HG02981 (cell line): Measurements from ENCODE around the gene ATG101.

Experiments
- ATAC-seq: cut with Tn5 transposase; IDR thresholded peaks from one replicate; pipeline ENCODE4 v1.9.1; 2021; ENCODE audit warnings: mild to moderate bottlenecking, moderate library complexity; ENCODE audit not compliant: unreplicated experiment

The ATG101 gene, protein sequence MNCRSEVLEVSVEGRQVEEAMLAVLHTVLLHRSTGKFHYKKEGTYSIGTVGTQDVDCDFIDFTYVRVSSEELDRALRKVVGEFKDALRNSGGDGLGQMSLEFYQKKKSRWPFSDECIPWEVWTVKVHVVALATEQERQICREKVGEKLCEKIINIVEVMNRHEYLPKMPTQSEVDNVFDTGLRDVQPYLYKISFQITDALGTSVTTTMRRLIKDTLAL

DNA sequence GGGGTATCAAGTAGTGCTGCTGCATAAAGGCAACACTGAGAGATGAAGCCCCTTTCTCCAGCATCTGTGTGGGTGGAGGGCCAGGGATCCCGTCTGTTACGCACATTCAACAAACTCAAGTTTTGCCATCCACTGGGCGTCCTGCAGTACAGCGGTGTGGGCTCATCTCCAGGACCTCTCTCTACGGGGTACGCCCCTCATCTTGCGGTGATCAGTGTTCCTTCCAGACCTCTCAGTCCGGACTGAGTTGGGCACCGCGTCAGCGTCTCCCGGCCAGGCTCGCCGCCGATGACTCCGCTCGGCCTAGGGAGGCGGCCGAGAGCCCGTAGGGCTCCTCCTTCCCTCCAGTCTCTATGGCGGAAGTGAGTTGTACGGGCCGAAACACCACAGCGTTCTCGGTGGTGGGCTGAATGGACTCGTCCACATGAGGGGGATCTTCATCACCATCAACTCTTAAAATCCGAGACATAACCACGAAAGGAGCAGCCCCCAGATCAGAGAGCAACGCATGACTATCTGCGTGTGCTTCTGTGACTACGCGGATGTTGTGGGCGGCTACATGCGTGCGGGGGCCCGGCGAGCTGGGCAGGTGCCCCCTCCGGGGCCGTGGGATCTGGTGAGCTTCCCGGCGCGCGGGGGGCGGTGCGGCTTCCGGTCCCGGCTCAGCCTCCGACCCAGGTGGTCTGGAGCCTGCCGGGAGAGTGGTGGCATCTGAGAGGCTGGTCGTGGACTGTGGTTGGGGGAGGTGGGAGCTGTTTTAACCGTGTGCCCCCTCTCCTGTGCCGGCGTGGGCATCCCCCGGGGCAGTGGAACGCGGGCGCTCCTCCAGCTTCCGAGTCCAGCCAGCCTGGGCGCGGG is at the start of gene ATG101:
TSS of gene ATG101 (plus strand) at position 652 of the 858 bp plus-strand sequence. CDS start 3,673 bp downstream, outside the sequence.
- peak; percentile 94 for ATAC-seq

DNA sequence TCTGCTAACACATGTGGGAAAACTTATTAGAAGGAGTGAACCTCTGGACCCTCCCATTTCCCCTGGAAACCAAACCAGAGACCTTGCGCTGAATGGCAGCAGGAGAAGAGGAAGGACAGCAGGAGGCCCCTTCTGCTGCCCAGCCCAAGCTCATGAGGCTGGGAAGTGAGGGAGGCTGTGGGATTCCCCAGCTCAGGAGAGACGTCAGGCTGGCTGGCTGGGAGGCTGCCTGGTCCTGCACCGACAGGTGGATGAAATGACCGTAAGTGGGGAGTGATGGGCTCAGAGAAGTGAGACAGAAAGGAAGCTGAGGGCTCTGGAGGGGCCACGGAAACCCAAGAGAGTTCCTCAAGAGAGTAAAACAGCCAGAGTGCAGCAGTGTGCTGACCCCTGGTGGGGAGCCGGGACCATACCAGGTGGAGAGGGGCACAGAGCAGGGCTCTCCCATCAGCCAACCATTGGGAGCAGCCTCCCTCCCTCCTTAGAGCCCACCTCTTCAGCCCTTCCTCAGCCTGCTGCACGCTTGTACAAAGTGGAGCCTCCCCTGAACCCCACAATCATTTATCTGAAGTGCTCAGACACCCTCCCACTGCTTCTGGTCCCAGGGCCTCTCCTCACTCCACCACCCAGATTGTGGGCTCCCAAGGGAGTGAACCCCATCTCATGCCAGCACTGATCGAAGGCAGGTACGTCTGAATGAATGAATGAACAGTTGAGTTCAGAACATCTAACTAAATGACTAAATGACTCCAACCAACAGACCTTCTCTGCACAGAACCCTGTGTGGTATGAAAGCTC is 49.0 kb upstream of the ATG101 start:
- ATAC-seq: peak; percentile 46

DNA sequence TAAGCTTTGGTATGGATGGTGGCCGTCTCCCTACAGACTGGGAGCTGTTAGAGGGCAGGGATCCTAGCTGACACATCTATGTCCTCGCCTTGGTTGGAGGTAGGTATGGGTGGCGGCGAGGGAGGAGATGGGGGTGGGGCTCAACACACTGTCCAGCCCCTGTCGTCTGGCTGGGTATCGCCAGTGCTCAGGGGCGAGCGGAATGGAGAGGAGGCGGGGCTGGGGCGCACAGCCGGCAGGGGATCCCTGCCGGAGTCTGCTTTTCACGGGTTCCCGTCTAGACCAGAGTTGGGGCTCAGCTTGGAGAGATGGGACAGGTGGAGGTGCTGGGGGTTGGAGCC is 47.0 kb upstream of the ATG101 start:
- ATAC-seq: no peak

DNA sequence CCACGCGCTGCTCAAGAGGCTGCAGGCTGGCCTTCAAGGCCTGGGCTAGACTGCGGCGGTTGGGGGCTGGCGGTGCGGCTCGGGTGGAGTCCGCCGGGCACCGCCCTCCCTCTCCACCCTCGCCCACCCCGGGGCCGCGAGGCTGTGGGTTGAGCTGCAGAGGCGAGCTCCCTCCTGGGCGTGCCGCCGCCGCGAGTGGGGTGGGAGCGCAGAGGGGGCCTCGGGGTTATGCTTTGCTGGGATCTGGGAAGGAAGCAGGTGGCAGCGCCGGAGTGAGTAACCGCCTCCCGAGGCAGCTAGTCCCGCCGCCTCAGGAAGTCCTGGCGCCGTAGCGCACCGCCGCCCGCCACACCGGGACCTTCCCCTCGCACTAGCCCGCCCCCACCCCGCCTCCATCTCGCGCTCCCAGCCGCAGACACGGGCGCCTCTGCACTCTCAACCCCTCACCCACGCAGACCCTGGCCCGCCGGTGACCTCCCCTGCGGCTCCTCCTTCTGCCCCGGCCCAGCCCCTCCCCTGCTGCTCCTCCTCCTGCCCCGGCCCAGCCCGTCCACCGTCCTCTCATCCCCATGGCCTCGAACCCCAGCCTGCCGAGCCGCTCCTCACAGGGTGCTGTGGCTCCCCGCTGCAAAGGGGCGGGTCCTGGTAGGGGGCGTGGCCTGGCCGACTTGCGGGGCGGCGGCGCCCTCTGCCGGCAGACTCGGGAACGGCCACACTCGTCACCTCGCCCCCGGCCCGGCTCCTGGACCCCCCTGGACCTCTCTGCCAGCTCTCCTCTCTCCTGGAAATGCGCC is 46.4 kb upstream of the ATG101 start:
- ATAC-seq: peak; percentile 39

DNA sequence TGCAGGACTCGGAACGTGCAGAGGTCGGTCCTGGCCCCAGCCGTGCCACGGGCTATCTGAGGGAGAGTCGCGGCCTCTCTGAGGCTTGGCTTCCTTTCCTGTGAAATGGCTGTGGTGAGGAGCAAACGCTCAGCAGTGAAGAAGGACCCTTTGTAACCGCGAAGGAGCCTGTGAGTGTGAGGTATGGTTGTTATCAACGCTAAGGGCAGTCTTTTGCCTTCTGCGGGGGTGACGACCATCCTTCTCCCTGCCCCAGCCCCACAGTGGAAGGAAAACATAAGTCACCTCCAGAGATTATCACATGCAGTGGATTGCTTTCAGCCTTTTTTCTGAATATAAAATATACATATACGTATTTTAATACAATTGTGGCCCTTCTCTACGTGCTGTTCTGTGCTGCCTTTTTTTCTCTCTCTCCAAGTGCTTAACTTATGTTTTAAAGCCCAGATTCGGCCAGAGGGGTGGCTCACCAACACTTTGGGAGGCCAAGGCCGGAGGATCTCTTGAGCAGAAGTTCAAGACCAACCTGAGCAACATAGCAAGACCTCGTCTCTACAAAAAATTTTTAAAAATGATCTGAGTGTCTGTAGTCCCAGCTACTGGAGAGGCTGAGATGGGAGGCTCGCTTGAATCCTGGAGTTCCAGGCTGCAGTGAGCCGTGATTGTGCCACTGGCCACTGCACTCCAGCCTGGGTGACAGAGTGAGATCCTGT is 45.6 kb upstream of the ATG101 start:
- ATAC-seq: peak; percentile 2

DNA sequence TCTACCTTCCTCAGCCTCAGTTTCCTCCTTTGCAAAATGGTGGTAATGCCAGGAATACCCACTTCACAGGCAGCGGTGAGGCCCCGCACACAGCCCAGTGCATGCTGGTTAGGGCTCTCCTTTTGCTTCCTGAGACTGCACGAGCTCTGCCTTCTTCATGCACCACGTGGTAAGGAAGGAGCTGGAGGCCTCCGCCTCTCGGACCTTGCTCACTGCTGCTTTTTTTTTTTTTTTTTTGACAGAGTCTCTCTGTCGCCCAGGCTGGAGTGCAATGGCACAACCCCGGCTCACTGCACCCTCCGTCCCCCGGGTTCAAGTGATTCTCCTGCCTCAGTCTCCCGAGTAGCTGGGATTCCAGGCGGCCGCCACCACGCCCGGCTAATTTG is 44.9 kb upstream of the ATG101 start:
- ATAC-seq: no peak

DNA sequence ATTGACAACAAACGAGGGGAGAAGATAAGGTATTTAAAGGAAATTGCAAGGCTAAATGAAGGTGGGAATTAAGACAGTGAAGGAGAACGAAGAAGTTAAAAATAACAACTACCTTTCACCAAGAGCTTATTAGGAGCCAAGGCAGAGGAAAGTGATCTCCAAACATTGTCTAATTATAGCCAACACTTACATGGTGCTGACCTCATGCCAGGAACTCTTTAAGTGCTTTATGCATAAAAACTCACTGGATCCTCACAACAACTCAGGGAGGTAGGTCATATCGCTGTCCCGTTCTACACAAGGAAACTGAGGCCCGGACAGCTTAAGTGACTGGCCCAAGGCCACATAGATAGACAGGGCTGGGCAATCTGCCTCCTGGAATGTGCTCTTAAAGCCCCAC is 43.5 kb upstream of the ATG101 start:
- no peak for ATAC-seq

DNA sequence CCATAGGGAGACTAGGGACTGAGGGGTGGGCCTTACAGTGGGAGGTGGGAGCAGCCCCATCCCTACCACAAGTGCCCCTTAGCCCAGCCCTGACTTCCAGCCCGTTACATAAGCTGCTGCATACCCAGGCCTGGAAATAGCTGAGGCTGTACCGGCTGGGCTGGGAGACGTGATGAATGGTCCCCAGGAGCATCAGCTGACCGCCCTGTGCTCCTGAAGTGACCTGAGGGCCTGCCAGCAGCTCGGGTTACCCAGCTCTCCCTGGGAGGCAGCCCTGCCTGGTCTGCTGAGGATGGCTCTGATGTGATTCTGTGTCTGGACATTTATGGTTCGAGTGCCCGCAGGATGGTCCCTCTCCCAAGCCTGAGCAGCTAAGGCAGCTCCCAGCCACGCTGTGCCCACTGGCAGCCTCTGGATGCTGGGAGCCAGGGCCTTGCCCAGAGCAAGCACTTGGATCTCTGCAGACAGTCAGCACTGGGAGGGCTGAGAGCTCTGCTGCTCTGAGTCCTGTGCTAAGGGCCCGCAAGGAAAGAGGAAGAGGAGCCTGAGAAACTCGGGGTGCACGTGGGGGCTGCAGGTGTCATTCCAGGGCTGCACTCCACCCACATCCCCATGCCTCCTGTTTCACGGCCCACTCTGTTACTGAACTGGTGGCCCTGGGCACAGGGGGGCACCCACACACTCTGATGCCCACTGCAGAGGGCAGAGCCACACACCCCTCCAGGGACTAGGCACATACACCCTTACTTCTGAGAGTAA is 42.5 kb upstream of the ATG101 start:
- no peak for ATAC-seq

DNA sequence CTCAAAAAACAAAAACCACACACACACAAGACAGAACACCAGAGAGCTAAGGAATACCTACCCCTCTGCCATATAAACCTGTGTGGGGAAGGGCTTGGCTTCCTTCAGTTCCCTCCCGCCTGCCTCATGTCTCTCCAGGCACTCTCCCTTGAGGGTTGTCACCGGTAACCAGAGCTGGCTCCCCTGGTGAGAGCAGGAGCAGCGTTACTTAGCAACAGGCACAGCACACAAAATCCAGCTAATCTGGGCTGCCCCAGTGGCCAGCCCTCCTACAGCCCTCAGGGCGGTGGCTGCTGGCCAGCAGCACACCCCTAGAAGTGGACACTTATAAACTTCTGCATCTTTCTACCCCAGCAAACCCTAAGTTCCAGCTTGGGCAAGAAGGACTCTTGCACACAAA is 40.1 kb upstream of the ATG101 start:
- no peak for ATAC-seq

DNA sequence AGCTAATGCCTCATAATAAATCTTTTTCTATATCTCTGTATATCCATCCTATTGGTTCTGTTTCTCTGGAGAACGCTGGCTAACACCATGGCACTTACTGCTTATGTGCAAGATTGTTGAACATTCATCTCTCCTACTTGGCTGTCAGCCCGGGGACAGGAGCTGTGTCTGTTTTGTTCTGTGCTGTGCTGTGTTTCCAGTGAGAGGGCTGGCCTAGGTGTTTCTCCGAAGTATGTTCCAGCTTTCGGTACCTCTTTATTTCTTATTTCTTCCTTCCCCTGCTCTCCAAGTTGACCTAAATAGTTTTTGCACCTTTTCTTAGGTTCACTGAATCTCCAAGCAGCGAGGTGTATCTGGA is 37.4 kb upstream of the ATG101 start:
- no peak for ATAC-seq

DNA sequence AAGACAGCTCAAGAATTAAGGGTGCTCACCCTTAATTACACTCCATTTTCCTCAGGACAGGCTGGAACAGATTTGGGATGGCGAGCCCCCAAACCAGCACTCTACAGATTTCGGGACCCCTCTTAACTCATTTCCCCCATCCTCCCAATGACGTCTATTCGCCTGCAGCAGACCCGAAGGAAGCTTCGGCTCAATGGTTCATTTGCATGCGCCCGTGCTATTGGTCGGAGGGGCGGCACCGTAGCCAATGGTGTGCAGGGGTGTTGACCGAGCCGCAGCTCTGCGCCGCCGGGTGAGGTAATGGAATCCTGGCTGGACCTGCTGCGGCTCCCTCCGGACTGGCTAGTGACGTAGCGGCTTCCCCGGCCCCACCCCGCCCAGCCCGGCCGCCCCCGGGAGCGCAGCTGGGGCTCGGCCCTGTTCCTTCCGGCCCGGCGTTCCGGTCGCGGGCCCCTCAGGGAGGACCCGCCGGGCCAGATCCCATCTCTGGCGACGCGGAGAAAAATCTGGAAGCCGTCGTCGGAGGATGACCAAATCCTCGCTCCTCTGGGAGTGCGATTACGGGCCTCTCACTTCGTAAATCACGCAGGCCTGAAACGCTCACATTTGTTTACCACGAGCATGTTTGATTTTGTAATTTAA is 36.9 kb upstream of the ATG101 start:
- peak; percentile 93 for ATAC-seq

DNA sequence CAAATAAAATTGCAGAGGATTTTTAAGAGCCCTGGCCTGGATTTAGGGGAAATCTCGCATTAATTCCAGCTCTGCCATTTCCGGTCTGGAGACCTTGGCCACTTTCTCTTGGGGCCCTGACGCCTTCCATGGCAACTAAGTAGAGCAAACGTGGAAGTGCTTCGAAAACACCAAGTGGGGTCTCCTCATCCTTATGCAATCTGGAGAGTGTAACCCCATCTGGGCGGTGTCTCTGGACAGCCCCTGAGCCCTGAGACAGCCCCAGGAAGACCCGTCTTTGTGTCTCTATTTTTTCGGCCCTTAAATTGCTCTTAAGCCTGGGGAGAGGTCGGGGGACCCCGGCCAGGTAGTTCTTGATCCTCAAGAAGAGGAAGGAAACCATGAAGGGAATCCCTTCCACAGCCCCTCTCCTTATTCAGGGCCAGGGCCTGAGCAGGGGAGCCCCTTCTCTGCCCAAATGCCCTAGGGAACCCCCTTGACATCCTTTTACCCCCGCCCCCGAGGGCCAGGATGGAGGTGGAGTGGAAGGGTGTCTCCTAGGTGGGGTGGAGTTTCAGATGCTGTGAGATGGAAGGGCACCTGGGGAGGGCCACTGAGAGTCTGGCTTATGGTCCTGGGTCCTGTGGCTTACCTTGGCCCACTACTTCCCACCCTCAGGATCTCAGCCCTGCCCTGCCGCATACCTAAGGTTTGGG is 36.2 kb upstream of the ATG101 start:
- ATAC-seq: no peak

DNA sequence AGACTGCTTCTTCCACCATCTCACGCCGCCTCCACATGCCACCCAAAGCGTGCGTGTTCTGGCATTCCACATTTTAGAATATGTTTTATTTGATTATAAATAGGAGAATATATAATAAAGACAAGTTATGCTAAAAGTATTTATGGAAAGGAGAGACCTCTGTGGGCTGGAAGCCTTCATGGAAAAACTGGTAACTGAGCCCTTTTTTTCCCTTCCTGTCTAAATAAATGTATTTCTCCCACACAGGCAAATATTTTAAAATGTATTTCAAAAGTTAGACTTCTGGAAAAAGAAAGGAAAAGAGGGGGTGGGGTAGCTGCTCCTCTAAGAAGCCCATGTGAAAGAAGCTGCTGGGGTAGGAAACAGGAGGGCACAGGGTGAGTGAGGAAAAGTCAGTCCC is 34.6 kb upstream of the ATG101 start:
- ATAC-seq: no peak

DNA sequence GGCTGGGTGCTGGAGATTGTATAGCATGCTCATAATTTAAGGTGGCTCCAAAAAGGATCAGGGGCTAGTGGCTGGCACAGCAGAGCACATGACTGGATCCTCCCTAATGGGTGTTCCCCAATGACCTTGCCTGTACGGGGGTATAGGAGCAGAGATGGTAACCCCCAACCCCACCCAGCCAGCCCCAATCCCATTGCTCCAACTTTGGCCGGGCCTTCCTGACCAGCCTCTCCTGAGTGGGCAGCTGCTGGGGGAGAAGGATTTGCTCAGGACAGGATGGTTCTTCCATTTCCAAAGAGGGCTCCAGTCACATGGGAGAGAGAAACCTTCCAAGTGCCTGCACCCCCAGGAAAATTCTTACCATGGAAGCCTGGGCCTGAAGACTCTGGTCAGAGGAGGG is 33.9 kb upstream of the ATG101 start:
- no peak for ATAC-seq

DNA sequence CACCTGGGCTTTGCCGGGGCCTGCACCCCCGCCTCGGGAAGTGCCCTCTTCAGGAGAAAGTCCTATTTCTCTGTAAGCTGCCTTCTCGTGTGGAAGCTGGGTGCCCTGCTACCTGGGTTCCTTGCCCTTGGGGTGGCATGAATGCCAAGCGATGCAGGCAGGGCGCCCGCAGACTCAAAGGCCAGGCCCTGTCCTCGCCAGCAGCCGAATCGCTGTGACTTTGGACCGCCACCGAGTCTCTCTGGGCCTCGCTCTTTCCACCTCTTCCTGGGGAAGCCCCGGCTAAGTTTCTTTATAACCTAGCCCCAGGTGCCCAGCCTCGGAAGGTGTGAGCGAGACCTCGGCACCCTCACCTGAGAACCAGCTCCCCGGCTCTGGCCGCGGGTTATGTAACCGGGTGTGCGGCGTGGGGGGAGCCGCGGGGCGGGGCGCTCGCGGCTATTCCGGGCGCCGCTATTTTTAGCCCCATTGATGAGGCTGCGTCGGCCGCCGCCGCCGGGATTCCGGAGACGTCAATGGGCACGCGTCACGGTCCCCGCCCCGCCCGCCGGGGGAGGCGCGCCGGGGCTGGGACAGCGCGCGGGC is 33.1 kb upstream of the ATG101 start:
- peak; percentile 33 for ATAC-seq

DNA sequence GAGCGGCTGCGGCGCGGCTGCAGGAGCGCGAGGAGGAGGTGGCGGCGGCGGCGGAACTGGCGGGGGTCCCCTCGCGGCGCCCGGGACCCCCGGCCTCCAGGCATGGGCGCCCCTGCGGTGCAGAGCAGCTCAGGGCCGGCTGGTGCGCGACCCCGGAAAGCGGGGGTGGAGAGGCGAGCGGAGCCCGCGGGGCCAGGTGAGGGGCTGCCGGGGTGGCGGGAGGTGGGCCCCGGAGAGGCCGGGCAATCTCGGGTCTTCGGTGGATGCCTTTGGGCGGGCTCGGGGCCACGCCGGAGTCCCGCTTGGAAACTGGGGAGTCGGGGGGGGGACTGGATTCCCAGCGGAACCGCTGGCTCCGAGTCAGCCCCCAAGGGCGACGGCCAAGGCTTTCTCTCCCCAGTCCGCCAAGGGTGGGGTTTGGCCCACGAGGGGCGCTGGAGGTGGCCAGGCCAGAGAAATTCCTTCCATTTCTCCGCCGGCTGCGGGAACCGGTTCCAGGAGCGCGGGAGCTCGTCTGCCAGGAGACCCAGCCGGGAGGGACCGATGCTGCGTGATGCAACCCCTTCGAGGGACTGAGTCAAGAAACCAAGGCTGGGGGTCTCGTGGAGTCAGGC is 32.4 kb upstream of the ATG101 start:
- no peak for ATAC-seq

DNA sequence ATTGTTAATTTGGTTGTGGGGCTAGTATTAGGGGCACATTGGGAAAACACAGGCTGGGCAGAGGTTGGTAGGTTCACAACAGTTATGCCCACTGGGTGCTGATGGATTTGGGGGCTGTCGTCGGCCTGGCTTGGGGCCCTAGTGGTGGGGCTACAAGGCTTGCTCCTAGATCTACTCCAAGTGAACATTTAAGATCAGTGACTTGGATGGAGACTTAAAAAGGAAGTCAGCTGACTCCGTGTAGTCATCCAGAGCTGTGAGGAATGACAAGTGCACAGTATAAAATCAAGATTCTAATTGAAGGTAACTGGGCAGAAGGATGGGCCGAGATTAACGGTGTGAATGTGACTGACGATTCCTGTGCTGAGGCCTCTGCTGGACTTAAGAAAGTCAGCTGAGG is 31.3 kb upstream of the ATG101 start:
- ATAC-seq: no peak

DNA sequence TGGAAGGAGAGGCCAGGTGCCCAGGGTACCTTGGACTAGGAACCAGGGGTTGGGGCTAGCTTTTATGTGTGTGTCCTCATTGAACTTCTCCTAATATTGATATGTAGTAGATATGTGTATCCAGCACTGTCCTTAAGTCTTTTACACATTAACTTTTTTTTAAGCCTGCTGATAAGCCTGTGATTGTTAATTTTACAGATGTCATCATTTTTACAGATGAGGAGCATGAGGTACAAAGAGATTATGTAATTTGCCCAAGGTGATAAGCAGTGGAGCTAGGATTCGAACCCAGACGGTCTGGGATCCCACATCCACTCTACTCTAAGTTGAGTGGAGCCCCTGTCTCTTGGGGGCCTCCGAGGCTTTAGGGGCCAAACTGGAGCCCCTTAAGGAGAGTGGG is 28.7 kb upstream of the ATG101 start:
- ATAC-seq: no peak
